Caco-2 (cell line): ENCODE measurements around the gene ARF1. TPM values are rescaled to one million over a fixed set of nuclear protein-coding genes. Genes with fewer than 3 reads are reported as not detected.

Source experiments
- BruUV-seq: library from RNA; stranded (reverse); fragments of 400-500 nt; replicated peaks from 2 replicates; lab custom pipeline; 2021; lab: Mats Ljungman, UMichigan
- CTCF ChIA-PET: fragments of 300-600 bp; sonication (Branson Sonifier 250); formaldehyde crosslinking; loops from one replicate; lab custom pipeline; 2022; ENCODE audit warnings: antibody characterized with exemption; lab: Charles Lee
- POLR2A ChIA-PET: fragments of 300-600 bp; sonication (Branson Sonifier 250); formaldehyde crosslinking; loops from one replicate; lab custom pipeline; 2022; ENCODE audit warnings: antibody characterized with exemption; lab: Charles Lee
- DNase-seq, 2 experiments: peaks; one replicate each; pipeline versions ENCODE4 v3.0.0 to v3.0.0-alpha.2; 2020 to 2022
- H3K27me3 ChIP-seq: replicated peaks from 2 replicates; pipeline ENCODE4 v1.6.0; 2011; ENCODE audit warnings: low read length; ENCODE audit not compliant: control insufficient read depth, insufficient read depth
- H3K36me3 ChIP-seq: 2 replicates; pipeline ENCODE4 v1.5.1; 2011; ENCODE audit warnings: low read length; ENCODE audit not compliant: control insufficient read depth, insufficient read depth
- H3K4me1 ChIP-seq: fragments of 250-450 bp; sonication (Bioruptor Pico); 2 replicates; pipeline ENCODE4 v1.5.1; 2020; ENCODE audit warnings: mild to moderate bottlenecking
- H3K4me3 ChIP-seq: 2 replicates; pipeline ENCODE4 v1.5.1; 2011; ENCODE audit warnings: low read depth, mild to moderate bottlenecking, control low read depth, low read length
- H3K9me3 ChIP-seq: fragments of 250-450 bp; sonication (Bioruptor Pico); 2 replicates; pipeline ENCODE4 v1.5.1; 2020; ENCODE audit warnings: mild to moderate bottlenecking, moderate library complexity
- H3K27ac Mint-ChIP-seq: one replicate; pipeline ENCODE4 v1.8.0; 2022; ENCODE audit warnings: mixed read lengths; ENCODE audit not compliant: unreplicated experiment
- H3K27me3 Mint-ChIP-seq: one replicate; pipeline ENCODE4 v1.8.0; 2022; ENCODE audit warnings: mixed read lengths; ENCODE audit not compliant: insufficient read depth, unreplicated experiment
- H3K36me3 Mint-ChIP-seq: one replicate; pipeline ENCODE4 v1.8.0; 2022; ENCODE audit warnings: mild to moderate bottlenecking, mixed read lengths; ENCODE audit not compliant: insufficient read depth, unreplicated experiment
- H3K4me1 Mint-ChIP-seq: one replicate; pipeline ENCODE4 v1.8.0; 2022; ENCODE audit warnings: low read depth, mixed read lengths; ENCODE audit not compliant: unreplicated experiment
- H3K4me3 Mint-ChIP-seq: one replicate; pipeline ENCODE4 v1.8.0; 2022; ENCODE audit warnings: mild to moderate bottlenecking, moderate library complexity, mixed read lengths; ENCODE audit not compliant: unreplicated experiment
- H3K9me3 Mint-ChIP-seq: one replicate; pipeline ENCODE4 v1.8.0; 2022; ENCODE audit warnings: mixed read lengths; ENCODE audit not compliant: unreplicated experiment
- CTCF ChIP-seq, 2 experiments: fragments of 200-600 bp in 1 of 2; IDR thresholded peaks; 1 replicate in 1 of 2; 2 replicates in 1 of 2; pipeline versions ENCODE4 v1.5.1 to v1.8.0; 2011 to 2022; ENCODE audit warnings: antibody characterized with exemption in 1 of 2, control low read depth in 1 of 2, inconsistent platforms in 1 of 2, low read depth in 1 of 2, low read length in 1 of 2, mild to moderate bottlenecking in 1 of 2, moderate library complexity in 1 of 2; ENCODE audit not compliant: insufficient read depth in 1 of 2, severe bottlenecking in 1 of 2, unreplicated experiment in 1 of 2
- intact Hi-C: fragments of 100-400 bp; cut with micrococcal nuclease; formaldehyde crosslinking; loops from one replicate; pipeline ENCODE4 v1.10.0; 2022; ENCODE audit not compliant: unreplicated experiment
- total RNA-seq: library from RNA; stranded (reverse); gene quantifications from 2 replicates; pipeline ENCODE4 v1.2.3, GENCODE V29; 2022

Gene ARF1
- total RNA-seq, 1 experiment from 2014 or later, result 378 TPM

- H3K27ac Mint-ChIP-seq, result no peak overlapping the region
- CTCF ChIA-PET, result no interaction called here
- peaks cover 7% of the 10 kb centered on the region for H3K4me1 ChIP-seq
Observed at GRCh38 chr1:228146417-228147150, 64.1 kb downstream of the ARF1 start.

GRCh38 chr1:228147151-228147693 lies 64.7 kb downstream of the ARF1 start:
- no peak for TF ChIP-seq CTCF (IDR thresholded peaks at IDR 0.05; ENCODE audit: insufficient read depth in 1 of 2, low read depth in 1 of 2, low read length in 1 of 2, severe bottlenecking in 1 of 2, unreplicated experiment in 1 of 2)
- ChIA-PET CTCF (no interaction called here), POLR2A (no interaction called here)
- H3K4me3 ChIP-seq, result no peak overlapping the region
- peaks cover 6% of the 10 kb centered on the region; the same call in 1 of the 2 replicates for H3K4me1 ChIP-seq
- H3K27me3 ChIP-seq, result no peaks in the 10 kb centered on the region
- intact Hi-C loops, result no loop called here
- H3K36me3 ChIP-seq, result peaks cover 2% of the 10 kb centered on the region
- no peak overlapping the region for H3K27ac Mint-ChIP-seq
- no peaks in the 10 kb centered on the region for H3K9me3 Mint-ChIP-seq
- H3K4me1 Mint-ChIP-seq, result no peaks in the 10 kb centered on the region
- DNase-seq, result no peak
- H3K36me3 Mint-ChIP-seq, result peaks cover 6% of the 10 kb centered on the region
- H3K4me3 Mint-ChIP-seq, result no peak overlapping the region
- no TSS peak for BruUV-seq
- no peaks in the 10 kb centered on the region for H3K9me3 ChIP-seq
- H3K27me3 Mint-ChIP-seq, result no peaks in the 10 kb centered on the region

More at GRCh38 chr1:228146417-228147150, 64.1 kb downstream of the ARF1 start:
- TF ChIP-seq CTCF (IDR thresholded peaks at IDR 0.05; ENCODE audit: insufficient read depth in 1 of 2, low read depth in 1 of 2, low read length in 1 of 2, severe bottlenecking in 1 of 2, unreplicated experiment in 1 of 2), result no peak
- POLR2A ChIA-PET, result no interaction called here
- Histone ChIP-seq H3K27me3 (no peaks in the 10 kb centered on the region), H3K9me3 (no peaks in the 10 kb centered on the region), H3K4me3 (no peak overlapping the region), H3K36me3 (peaks cover 3% of the 10 kb centered on the region)
- Mint-ChIP-seq H3K36me3 (peaks cover 6% of the 10 kb centered on the region), H3K9me3 (no peaks in the 10 kb centered on the region), H3K4me1 (no peaks in the 10 kb centered on the region), H3K27me3 (no peaks in the 10 kb centered on the region), H3K4me3 (no peak overlapping the region)
- DNase-seq, result no peak
- intact Hi-C loops, result no loop called here
- no TSS peak for BruUV-seq

GRCh38 chr1:228147768-228148167 lies 65.3 kb downstream of the ARF1 start:
- intact Hi-C loops, result no loop called here
- BruUV-seq, result no TSS peak
- Histone ChIP-seq H3K36me3 (peaks cover 2% of the 10 kb centered on the region), H3K27me3 (no peaks in the 10 kb centered on the region), H3K4me1 (peaks cover 6% of the 10 kb centered on the region; the same call in 1 of the 2 replicates), H3K4me3 (no peak overlapping the region), H3K9me3 (no peaks in the 10 kb centered on the region)
- DNase-seq, result no peak
- ChIA-PET CTCF (no interaction called here), POLR2A (no interaction called here)
- Mint-ChIP-seq H3K4me3 (no peak overlapping the region), H3K9me3 (no peaks in the 10 kb centered on the region), H3K4me1 (no peaks in the 10 kb centered on the region), H3K27me3 (no peaks in the 10 kb centered on the region), H3K27ac (no peak overlapping the region), H3K36me3 (peaks cover 10% of the 10 kb centered on the region)
- no peak for TF ChIP-seq CTCF (IDR thresholded peaks at IDR 0.05; ENCODE audit: insufficient read depth in 1 of 2, low read depth in 1 of 2, low read length in 1 of 2, severe bottlenecking in 1 of 2, unreplicated experiment in 1 of 2)
